HepG2 (cell line): ENCODE measurements around the gene ABCF1. TPM values are rescaled to one million over a fixed set of nuclear protein-coding genes. Genes with fewer than 3 reads are reported as not detected.

ENCODE experiments used
- AKAP8 ChIP-seq: sonication (generic); formaldehyde crosslinking; IDR thresholded peaks from 2 replicates; pipeline ENCODE4 v1.5.1; 2020; ENCODE audit warnings: mild to moderate bottlenecking, missing genetic modification reagents
- BATF2 ChIP-seq: sonication (generic); formaldehyde crosslinking; IDR thresholded peaks from 2 replicates; pipeline ENCODE4 v1.8.0; 2022; ENCODE audit warnings: mild to moderate bottlenecking, missing genetic modification reagents, moderate library complexity
- CSRNP1 ChIP-seq: sonication (generic); formaldehyde crosslinking; IDR thresholded peaks from 2 replicates; pipeline ENCODE4 v1.8.1; 2023; ENCODE audit warnings: mild to moderate bottlenecking, missing genetic modification reagents
- FOXP1 ChIP-seq, 2 experiments: fragments of 450-650 bp in 1 of 2; IDR thresholded peaks; 2 replicates each; pipeline ENCODE4 v1.6.1; 2017 to 2018; ENCODE audit warnings: antibody characterized with exemption in 1 of 2
- GABPA ChIP-seq, 2 experiments: IDR thresholded peaks; 2 replicates each; pipeline ENCODE4 v1.6.1; 2011 to 2016; ENCODE audit warnings: low read depth in 2 of 2, low read length in 1 of 2, missing biosample characterization in 1 of 2, missing genetic modification characterization in 1 of 2
- HNF1B ChIP-seq: sonication (generic); formaldehyde crosslinking; IDR thresholded peaks from 2 replicates; pipeline ENCODE4 v1.5.1; 2020; ENCODE audit warnings: mild to moderate bottlenecking, moderate library complexity, missing genetic modification reagents
- HNF4G ChIP-seq, 2 experiments: sonication (generic) in 1 of 2; formaldehyde crosslinking in 1 of 2; IDR thresholded peaks; 2 replicates each; pipeline versions ENCODE4 v1.4.0 to v1.6.1; 2011 to 2020; ENCODE audit warnings: borderline replicate concordance in 2 of 2, low read depth in 2 of 2, mild to moderate bottlenecking in 2 of 2, low read length in 1 of 2, missing genetic modification reagents in 1 of 2, moderate library complexity in 1 of 2
- TBL1XR1 ChIP-seq: fragments of 150-350 bp; IDR thresholded peaks from 2 replicates; pipeline ENCODE4 v1.6.1; 2014; ENCODE audit warnings: borderline replicate concordance, low read length; ENCODE audit not compliant: partially characterized antibody
- YEATS2 ChIP-seq: sonication (generic); formaldehyde crosslinking; IDR thresholded peaks from 2 replicates; pipeline ENCODE4 v1.4.0; 2020; ENCODE audit warnings: missing genetic modification reagents, borderline replicate concordance
- ZBTB38 ChIP-seq: sonication (generic); formaldehyde crosslinking; IDR thresholded peaks from 2 replicates; pipeline ENCODE4 v1.5.1; 2020; ENCODE audit warnings: mild to moderate bottlenecking, missing genetic modification reagents
- ZNF333 ChIP-seq: sonication (generic); formaldehyde crosslinking; IDR thresholded peaks from 2 replicates; pipeline ENCODE4 v1.4.0; 2020; ENCODE audit warnings: mild to moderate bottlenecking, missing genetic modification reagents, borderline replicate concordance
- ZNF674 ChIP-seq: sonication (generic); formaldehyde crosslinking; IDR thresholded peaks from 2 replicates; pipeline ENCODE4 v1.5.0; 2020; ENCODE audit warnings: low read depth, mild to moderate bottlenecking, missing genetic modification reagents
- ZNF775 ChIP-seq: sonication (generic); formaldehyde crosslinking; IDR thresholded peaks from 2 replicates; pipeline ENCODE4 v1.4.0; 2020; ENCODE audit warnings: missing genetic modification reagents, mild to moderate bottlenecking, moderate library complexity, borderline replicate concordance
- ZNF800 ChIP-seq: sonication (generic); formaldehyde crosslinking; IDR thresholded peaks from 2 replicates; pipeline ENCODE4 v1.4.0; 2020; ENCODE audit warnings: missing genetic modification reagents
- polyA plus RNA-seq, 8 experiments: library from polyadenylated mRNA; depleted of rRNA in 3 of 8; stranded (reverse) in 7 of 8; unstranded in 1 of 8; fragments of >200 nt; fragmentation: Illumina TruSeq in 4 of 8; extraction: Trizol in 4 of 8; gene quantifications; 2 replicates each; pipeline versions ENCODE4 v1.2.1 to v1.2.3, GENCODE V29; 2011 to 2016; ENCODE audit warnings: low read depth in 4 of 8, missing spikeins in 1 of 8, mixed read lengths in 1 of 8; ENCODE audit not compliant: insufficient read depth in 1 of 8
- total RNA-seq, 5 experiments: library from RNA; depleted of rRNA; stranded (reverse); fragments of >200 nt; fragmentation: Illumina TruSeq; extraction: Trizol; gene quantifications; 2 replicates each; pipeline ENCODE4 v1.2.3, GENCODE V29; 2016; ENCODE audit warnings: low read depth in 1 of 5
- TF ChIP-seq, protein P1 (sequence below): sonication (generic); formaldehyde crosslinking; IDR thresholded peaks from 2 replicates; pipeline ENCODE4 v1.4.0; 2020; ENCODE audit warnings: missing genetic modification reagents, mild to moderate bottlenecking, borderline replicate concordance
- TF ChIP-seq, protein P2 (sequence below): sonication (generic); formaldehyde crosslinking; IDR thresholded peaks from 2 replicates; pipeline ENCODE4 v1.4.0; 2020; ENCODE audit warnings: missing genetic modification reagents
- TF ChIP-seq, protein P3 (sequence below): sonication (generic); IDR thresholded peaks from 2 replicates; pipeline ENCODE4 v1.6.1; 2016; ENCODE audit warnings: low read depth, borderline replicate concordance

The ABCF1 gene
- total and polyA plus RNA-seq, 2 of the 13 experiments (the other 11 are each of a cell fraction or from before 2014, with no cell fraction given) = 25.4 to 98.9 TPM

DNA sequence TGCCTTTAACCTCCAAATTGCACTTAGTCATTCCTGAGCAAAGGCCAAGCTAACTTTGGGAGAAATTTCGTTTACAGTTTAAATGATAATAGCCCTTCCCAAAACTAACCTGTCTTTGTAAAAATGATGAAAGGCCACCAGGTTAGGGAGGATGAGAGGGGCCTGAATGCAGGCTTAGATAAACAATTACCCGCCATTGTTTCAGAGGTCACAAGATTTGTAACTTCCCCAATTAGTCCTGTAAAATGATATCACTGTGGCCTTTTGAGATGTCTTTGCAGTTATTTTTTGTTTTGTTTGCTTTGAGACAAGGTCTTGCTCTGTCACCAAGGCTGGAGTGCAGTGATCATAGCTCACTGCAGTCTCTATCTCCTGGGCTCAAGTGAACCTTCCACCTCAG lies 41.2 kb upstream of the ABCF1 start (continued):
- TF ChIP-seq, protein P1, sequence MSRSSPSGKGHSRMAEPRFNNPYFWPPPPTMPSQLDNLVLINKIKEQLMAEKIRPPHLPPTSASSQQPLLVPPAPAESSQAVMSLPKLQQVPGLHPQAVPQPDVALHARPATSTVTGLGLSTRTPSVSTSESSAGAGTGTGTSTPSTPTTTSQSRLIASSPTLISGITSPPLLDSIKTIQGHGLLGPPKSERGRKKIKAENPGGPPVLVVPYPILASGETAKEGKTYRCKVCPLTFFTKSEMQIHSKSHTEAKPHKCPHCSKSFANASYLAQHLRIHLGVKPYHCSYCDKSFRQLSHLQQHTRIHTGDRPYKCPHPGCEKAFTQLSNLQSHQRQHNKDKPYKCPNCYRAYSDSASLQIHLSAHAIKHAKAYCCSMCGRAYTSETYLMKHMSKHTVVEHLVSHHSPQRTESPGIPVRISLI = no peak
- TF ChIP-seq FOXP1 (IDR thresholded peaks at IDR 0.05) (no peak), FOXP1 (CRISPR knock-in tag; IDR thresholded peaks at IDR 0.05) (0 out of 2 replicates have a peak, but pooled peaks have one; percentile 52), ZBTB38 (no peak), ZNF674 (no peak), TBL1XR1 (no peak), BATF2 (no peak), ZNF333 (no peak), CSRNP1 (no peak), AKAP8 (CRISPR knock-in tag) (no peak), HNF1B (no peak), YEATS2 (0 out of 2 replicates have a peak, but pooled peaks have one; percentile 34), ZNF800 (CRISPR knock-in tag) (peak; percentile 55; the same call in 1 of the 2 replicates), HNF4G (IDR thresholded peaks at IDR 0.05; ENCODE audit: borderline replicate concordance, low read depth, low read length) (peak; percentile 54; the same call in 1 of the 2 replicates), HNF4G (CRISPR knock-in tag; IDR thresholded peaks at IDR 0.05; ENCODE audit: borderline replicate concordance, low read depth) (no peak), GABPA (IDR thresholded peaks at IDR 0.05; ENCODE audit: low read depth, low read length) (no peak), GABPA (CRISPR knock-in tag; IDR thresholded peaks at IDR 0.05; ENCODE audit: low read depth) (peak; percentile 26; the same call in 1 of the 2 replicates), ZNF775 (CRISPR knock-in tag) (0 out of 2 replicates have a peak, but pooled peaks have one; percentile 34)
- TF ChIP-seq, protein P2, sequence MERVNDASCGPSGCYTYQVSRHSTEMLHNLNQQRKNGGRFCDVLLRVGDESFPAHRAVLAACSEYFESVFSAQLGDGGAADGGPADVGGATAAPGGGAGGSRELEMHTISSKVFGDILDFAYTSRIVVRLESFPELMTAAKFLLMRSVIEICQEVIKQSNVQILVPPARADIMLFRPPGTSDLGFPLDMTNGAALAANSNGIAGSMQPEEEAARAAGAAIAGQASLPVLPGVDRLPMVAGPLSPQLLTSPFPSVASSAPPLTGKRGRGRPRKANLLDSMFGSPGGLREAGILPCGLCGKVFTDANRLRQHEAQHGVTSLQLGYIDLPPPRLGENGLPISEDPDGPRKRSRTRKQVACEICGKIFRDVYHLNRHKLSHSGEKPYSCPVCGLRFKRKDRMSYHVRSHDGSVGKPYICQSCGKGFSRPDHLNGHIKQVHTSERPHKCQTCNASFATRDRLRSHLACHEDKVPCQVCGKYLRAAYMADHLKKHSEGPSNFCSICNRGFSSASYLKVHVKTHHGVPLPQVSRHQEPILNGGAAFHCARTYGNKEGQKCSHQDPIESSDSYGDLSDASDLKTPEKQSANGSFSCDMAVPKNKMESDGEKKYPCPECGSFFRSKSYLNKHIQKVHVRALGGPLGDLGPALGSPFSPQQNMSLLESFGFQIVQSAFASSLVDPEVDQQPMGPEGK = 0 out of 2 replicates have a peak, but pooled peaks have one; percentile 9
- TF ChIP-seq, protein P3, sequence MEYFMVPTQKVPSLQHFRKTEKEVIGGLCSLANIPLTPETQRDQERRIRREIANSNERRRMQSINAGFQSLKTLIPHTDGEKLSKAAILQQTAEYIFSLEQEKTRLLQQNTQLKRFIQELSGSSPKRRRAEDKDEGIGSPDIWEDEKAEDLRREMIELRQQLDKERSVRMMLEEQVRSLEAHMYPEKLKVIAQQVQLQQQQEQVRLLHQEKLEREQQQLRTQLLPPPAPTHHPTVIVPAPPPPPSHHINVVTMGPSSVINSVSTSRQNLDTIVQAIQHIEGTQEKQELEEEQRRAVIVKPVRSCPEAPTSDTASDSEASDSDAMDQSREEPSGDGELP = no peak
